Fibroblast of villous mesenchyme (primary cell): ENCODE results near the gene P3H4. TPM values are rescaled to one million over a fixed set of nuclear protein-coding genes. Genes with fewer than 3 reads are reported as not detected.
A peak's percentile ranks its signal among the peaks of the same experiment; 100 is the strongest.
"Not testable (repeated sequence)": the region's sequence is repeated elsewhere in the genome, so short reads cannot be mapped to it uniquely, and the experiment has no call there.

ENCODE experiments used
- DNase-seq: peaks from one replicate; pipeline ENCODE4 v3.0.0-alpha.2; 2010; ENCODE audit warnings: low read depth
- H3K4me3 ChIP-seq: 2 replicates; pipeline ENCODE4 v1.5.1; 2011; ENCODE audit warnings: low read depth, mild to moderate bottlenecking, low read length
- CTCF ChIP-seq: IDR thresholded peaks from 2 replicates; pipeline ENCODE4 v1.5.1; 2012; ENCODE audit warnings: low read depth, mild to moderate bottlenecking, low read length; ENCODE audit not compliant: insufficient read depth
- total RNA-seq: library from RNA; depleted of rRNA; stranded (reverse); fragments of >200 nt; gene quantifications from 2 replicates; pipeline ENCODE4 v1.2.3, GENCODE V29; 2012

P3H4 gene
- total RNA-seq = 88.1 and 92.4 TPM in 2 replicates

GRCh38 chr17:41811549-41812380 lies at the start of gene P3H4:
P3H4 (minus strand) TSS chr17:41811949; CDS start chr17:41811915, 34 bp downstream.
- H3K4me3 ChIP-seq = peak within 1 kb of the TSS; percentile 95
- peak; percentile 57 for TF ChIP-seq CTCF
- DNase-seq = peak; percentile 83

GRCh38 chr17:41860254-41860931 lies 48.6 kb upstream of the P3H4 start:
- no peak for TF ChIP-seq CTCF
- no peak for DNase-seq
- H3K4me3 ChIP-seq = no peak overlapping the region

GRCh38 chr17:41851382-41851781 lies 39.6 kb upstream of the P3H4 start:
- not testable (repeated sequence) for H3K4me3 ChIP-seq, DNase-seq

GRCh38 chr17:41849251-41849990 lies 37.7 kb upstream of the P3H4 start:
- DNase-seq = no peak
- no peak overlapping the region for H3K4me3 ChIP-seq
- no peak for TF ChIP-seq CTCF

- no peak for TF ChIP-seq CTCF
- peak; percentile 51 for DNase-seq
- H3K4me3 ChIP-seq = no peak overlapping the region
These were observed 37.0 kb upstream of the P3H4 start for GRCh38 chr17:41848788-41849187.

GRCh38 chr17:41844971-41845370 lies 33.2 kb upstream of the P3H4 start:
- no peak overlapping the region for H3K4me3 ChIP-seq
- DNase-seq = no peak
- no peak for TF ChIP-seq CTCF

GRCh38 chr17:41840781-41841180 lies 29.0 kb upstream of the P3H4 start:
- not testable (repeated sequence) for H3K4me3 ChIP-seq, DNase-seq

GRCh38 chr17:41839448-41839847 lies 27.7 kb upstream of the P3H4 start:
- not testable (repeated sequence) for DNase-seq, H3K4me3 ChIP-seq
